H1 (cell line): Measurements from ENCODE around the gene TMEM115. TPM values are rescaled to one million over a fixed set of nuclear protein-coding genes. Genes with fewer than 3 reads are reported as not detected.

Experiments
- GTF2F1 ChIP-seq: IDR thresholded peaks from 2 replicates; pipeline ENCODE4 v1.6.1; 2012; ENCODE audit warnings: low read depth, low read length, improper control_type of control experiment, borderline replicate concordance
- RFX5 ChIP-seq: IDR thresholded peaks from 2 replicates; pipeline ENCODE4 v1.6.1; 2011; ENCODE audit warnings: low read depth, low read length, improper control_type of control experiment, borderline replicate concordance
- SAP30 ChIP-seq: fragments of 300-600 bp; sonication (generic); IDR thresholded peaks from 2 replicates; pipeline ENCODE4 v1.7.1; 2012; ENCODE audit warnings: low read length, moderate library complexity, mild to moderate bottlenecking, inconsistent platforms; ENCODE audit not compliant: insufficient read depth, insufficient replicate concordance
- polyA plus RNA-seq, 7 experiments: library from polyadenylated mRNA; depleted of rRNA in 3 of 7; stranded (reverse) in 5 of 7; unstranded in 2 of 7; fragments of >200 nt in 5 of 7; fragments of 200-250 nt in 2 of 7; gene quantifications; 1 replicate in 5 of 7; 2 replicates in 1 of 7; 4 replicates in 1 of 7; pipeline versions ENCODE4 v1.2.1 to v1.2.3, GENCODE V29; 2011 to 2013; ENCODE audit warnings: missing spikeins in 2 of 7, mixed read lengths in 2 of 7
- total RNA-seq: library from RNA; stranded (reverse); fragmentation: NEBNext Ultra II Directional; extraction: Animal tissue kit (Norgen Biotek cat#: 25700); gene quantifications from 2 replicates; pipeline ENCODE4 v1.2.1, GENCODE V29; 2021

Gene TMEM115
- total and polyA plus RNA-seq, 2 of the 8 experiments (the other 6 are each of a cell fraction or from before 2014, with no cell fraction given), result 25.4 to 32.4 TPM

GRCh38 chr3:50357481-50357880 is 1.8 kb downstream of the TMEM115 start (continued):
- TF ChIP-seq SAP30 (no peak), RFX5 (no peak), GTF2F1 (no peak)
